ENCODE data around the gene TMEM53. TPM values are rescaled to one million over a fixed set of nuclear protein-coding genes. Genes with fewer than 3 reads are reported as not detected.

Gene TMEM53
- total RNA-seq, 1 experiment from 2014 or later = 22.9 TPM

DNA sequence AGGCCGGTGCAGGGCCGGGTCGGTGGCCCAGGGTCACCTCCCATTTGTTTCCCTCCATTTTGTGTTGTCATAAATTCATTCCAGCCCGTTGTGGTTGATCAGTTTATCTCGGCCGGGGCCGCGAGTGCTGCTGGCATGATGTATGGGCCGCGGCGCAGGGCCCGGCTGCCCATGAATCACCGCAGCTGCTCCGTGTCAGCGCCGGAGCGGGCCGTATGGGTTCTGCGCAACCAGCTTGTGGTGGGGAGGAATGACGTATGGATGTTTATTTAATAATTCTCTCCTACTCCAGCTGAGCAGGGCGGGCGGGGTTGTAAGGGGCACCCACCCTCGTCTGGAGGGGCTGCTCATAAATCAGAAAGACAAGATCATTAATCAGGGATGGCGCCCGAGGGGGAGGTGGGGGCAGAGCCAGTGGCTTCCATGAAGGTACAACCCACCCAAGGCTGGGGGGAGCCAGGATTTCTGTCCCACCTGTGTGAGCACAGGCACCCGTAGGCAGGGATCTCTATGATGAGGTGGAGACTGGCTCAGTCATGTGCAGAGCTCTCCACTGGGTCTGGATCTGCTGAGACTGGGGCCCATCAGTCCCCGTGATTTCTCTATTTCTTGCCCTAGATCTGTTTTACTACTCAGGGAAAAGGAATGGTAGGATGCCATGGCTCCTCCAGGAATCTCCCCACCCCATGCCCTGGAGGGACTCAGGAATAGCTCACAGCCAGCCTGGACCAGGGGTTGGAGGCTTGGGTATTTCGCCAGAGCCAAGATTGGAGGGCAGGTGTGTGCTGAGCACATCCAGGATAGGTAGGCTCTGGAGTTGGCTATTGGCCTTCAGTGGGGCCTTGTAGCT lies 27.8 kb downstream of the TMEM53 start:
- intact Hi-C loops (cut with micrococcal nuclease; ENCODE audit: unreplicated experiment) (no loop called here), in situ Hi-C loops (cut with HindIII; ENCODE audit: low pct_unique_long_range_greater_than_20kb, low sequenced_read_pairs) (no loop called here)
- CTCF ChIA-PET = no interaction called here
- H3K27me3 ChIP-seq (ENCODE audit: control insufficient read depth, insufficient read depth, low read length) = no peaks in the 10 kb centered on the region
- H3K9me3 ChIP-seq (ENCODE audit: control insufficient read depth, insufficient read depth, low read depth, low read length) = no peaks in the 10 kb centered on the region
- no peak for DNase-seq (ENCODE audit: low read depth, low spot score)
- BruUV-seq (replicated peaks) = no TSS peak
- TF ChIP-seq POLR2AphosphoS5 (IDR thresholded peaks at IDR 0.05; ENCODE audit: low read depth, low read length) (no peak), SIN3A (IDR thresholded peaks at IDR 0.05; ENCODE audit: borderline replicate concordance, insufficient read depth, low read depth, low read length) (no peak), TCF7L2 (IDR thresholded peaks at IDR 0.05; ENCODE audit: low read depth, low read length) (no peak)
- TF ChIP-seq, protein P1, sequence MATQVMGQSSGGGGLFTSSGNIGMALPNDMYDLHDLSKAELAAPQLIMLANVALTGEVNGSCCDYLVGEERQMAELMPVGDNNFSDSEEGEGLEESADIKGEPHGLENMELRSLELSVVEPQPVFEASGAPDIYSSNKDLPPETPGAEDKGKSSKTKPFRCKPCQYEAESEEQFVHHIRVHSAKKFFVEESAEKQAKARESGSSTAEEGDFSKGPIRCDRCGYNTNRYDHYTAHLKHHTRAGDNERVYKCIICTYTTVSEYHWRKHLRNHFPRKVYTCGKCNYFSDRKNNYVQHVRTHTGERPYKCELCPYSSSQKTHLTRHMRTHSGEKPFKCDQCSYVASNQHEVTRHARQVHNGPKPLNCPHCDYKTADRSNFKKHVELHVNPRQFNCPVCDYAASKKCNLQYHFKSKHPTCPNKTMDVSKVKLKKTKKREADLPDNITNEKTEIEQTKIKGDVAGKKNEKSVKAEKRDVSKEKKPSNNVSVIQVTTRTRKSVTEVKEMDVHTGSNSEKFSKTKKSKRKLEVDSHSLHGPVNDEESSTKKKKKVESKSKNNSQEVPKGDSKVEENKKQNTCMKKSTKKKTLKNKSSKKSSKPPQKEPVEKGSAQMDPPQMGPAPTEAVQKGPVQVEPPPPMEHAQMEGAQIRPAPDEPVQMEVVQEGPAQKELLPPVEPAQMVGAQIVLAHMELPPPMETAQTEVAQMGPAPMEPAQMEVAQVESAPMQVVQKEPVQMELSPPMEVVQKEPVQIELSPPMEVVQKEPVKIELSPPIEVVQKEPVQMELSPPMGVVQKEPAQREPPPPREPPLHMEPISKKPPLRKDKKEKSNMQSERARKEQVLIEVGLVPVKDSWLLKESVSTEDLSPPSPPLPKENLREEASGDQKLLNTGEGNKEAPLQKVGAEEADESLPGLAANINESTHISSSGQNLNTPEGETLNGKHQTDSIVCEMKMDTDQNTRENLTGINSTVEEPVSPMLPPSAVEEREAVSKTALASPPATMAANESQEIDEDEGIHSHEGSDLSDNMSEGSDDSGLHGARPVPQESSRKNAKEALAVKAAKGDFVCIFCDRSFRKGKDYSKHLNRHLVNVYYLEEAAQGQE (IDR thresholded peaks at IDR 0.05; ENCODE audit: insufficient read depth in 1 of 2, low read depth in 2 of 2, low read length in 1 of 2) = no peak
- TF ChIP-seq, protein P2, sequence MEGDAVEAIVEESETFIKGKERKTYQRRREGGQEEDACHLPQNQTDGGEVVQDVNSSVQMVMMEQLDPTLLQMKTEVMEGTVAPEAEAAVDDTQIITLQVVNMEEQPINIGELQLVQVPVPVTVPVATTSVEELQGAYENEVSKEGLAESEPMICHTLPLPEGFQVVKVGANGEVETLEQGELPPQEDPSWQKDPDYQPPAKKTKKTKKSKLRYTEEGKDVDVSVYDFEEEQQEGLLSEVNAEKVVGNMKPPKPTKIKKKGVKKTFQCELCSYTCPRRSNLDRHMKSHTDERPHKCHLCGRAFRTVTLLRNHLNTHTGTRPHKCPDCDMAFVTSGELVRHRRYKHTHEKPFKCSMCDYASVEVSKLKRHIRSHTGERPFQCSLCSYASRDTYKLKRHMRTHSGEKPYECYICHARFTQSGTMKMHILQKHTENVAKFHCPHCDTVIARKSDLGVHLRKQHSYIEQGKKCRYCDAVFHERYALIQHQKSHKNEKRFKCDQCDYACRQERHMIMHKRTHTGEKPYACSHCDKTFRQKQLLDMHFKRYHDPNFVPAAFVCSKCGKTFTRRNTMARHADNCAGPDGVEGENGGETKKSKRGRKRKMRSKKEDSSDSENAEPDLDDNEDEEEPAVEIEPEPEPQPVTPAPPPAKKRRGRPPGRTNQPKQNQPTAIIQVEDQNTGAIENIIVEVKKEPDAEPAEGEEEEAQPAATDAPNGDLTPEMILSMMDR (IDR thresholded peaks at IDR 0.05) = no peak
- H3K4me1 ChIP-seq (ENCODE audit: control insufficient read depth, insufficient read depth, low read length) = no peaks in the 10 kb centered on the region; the same call in 1 of the 2 replicates
- POLR2A ChIA-PET = no interaction called here
- no peak overlapping the region for H3K27ac ChIP-seq (ENCODE audit: low read length)
- no peaks in the 10 kb centered on the region; the same call in 1 of the 2 replicates for H3K36me3 ChIP-seq (ENCODE audit: control insufficient read depth, insufficient read depth, low read length)
- no peak overlapping the region for H3K4me3 ChIP-seq (ENCODE audit: low read depth in 2 of 2, low read length in 2 of 2)
- ATAC-seq = no peak

DNA sequence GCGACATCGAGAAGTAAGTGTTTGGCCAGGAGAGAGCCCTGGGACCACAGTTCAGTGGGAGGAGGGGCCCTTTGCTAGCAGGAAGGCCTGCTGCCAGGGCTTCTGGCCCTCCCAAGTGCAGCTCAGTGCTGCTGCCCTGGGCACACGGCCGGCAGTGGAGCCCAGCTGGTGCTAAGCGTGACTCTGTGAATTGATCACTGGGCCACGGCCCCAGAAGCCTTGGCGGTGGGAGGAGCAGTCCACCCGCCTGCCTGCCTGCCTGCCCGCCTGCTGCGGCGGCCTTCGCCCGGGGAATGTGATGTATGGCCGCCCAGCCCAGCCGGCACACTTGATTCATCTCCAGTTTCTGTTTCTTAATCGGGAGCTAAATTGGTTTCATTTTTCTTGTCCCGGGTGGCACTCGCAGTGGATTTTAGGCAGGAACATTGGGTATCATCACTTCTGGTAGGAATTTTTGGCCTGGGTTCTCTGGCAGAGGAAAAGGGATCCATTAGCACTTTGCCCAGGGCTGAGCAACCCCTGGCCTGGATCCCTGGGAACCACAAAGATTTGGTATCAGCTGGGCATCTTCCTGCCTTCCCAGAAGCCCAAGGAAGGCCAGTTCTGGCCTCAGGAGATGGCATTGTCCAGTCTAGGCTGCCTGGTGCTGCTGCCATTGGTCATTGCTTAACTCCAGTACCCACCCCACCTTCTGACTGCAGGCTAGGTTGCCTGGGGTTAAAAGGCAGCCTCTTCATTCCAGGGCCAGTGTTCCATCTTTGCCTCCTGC lies 28.6 kb downstream of the TMEM53 start:
- in situ Hi-C loops (cut with HindIII; ENCODE audit: low pct_unique_long_range_greater_than_20kb, low sequenced_read_pairs) = no loop called here
- BruUV-seq (replicated peaks) = no TSS peak
- POLR2A ChIA-PET = no interaction called here

More for the DNA sequence above, 28.6 kb downstream of the TMEM53 start:
- Histone ChIP-seq H3K27me3 (ENCODE audit: control insufficient read depth, insufficient read depth, low read length) (no peaks in the 10 kb centered on the region), H3K36me3 (ENCODE audit: control insufficient read depth, insufficient read depth, low read length) (peaks cover 2% of the 10 kb centered on the region), H3K4me3 (ENCODE audit: low read depth in 2 of 2, low read length in 2 of 2) (no peak overlapping the region), H3K9me3 (ENCODE audit: control insufficient read depth, insufficient read depth, low read depth, low read length) (no peaks in the 10 kb centered on the region), H3K27ac (ENCODE audit: low read length) (no peak overlapping the region), H3K4me1 (ENCODE audit: control insufficient read depth, insufficient read depth, low read length) (no peaks in the 10 kb centered on the region; the same call in 1 of the 2 replicates)
- intact Hi-C loops (cut with micrococcal nuclease; ENCODE audit: unreplicated experiment) = no loop called here
- CTCF ChIA-PET = no interaction called here
- ATAC-seq (no peak), DNase-seq (ENCODE audit: low read depth, low spot score) (no peak)
- TF ChIP-seq, protein P2 (IDR thresholded peaks at IDR 0.05) = no peak
- TF ChIP-seq, protein P1 (IDR thresholded peaks at IDR 0.05; ENCODE audit: insufficient read depth in 1 of 2, low read depth in 2 of 2, low read length in 1 of 2) = no peak
- TF ChIP-seq SIN3A (IDR thresholded peaks at IDR 0.05; ENCODE audit: borderline replicate concordance, insufficient read depth, low read depth, low read length) = no peak
